Limb (tissue), 2 donors: ENCODE measurements around the gene F7.
"Not testable (repeated sequence)": the region's sequence is repeated elsewhere in the genome, so short reads cannot be mapped to it uniquely, and the experiment has no call there.

Source experiments
- DNase-seq, 2 donors: peaks; one replicate each; pipeline ENCODE4 v3.0.0-alpha.2; 2016; ENCODE audit errors: extremely low spot score in 2 of 2

Gene F7

DNA sequence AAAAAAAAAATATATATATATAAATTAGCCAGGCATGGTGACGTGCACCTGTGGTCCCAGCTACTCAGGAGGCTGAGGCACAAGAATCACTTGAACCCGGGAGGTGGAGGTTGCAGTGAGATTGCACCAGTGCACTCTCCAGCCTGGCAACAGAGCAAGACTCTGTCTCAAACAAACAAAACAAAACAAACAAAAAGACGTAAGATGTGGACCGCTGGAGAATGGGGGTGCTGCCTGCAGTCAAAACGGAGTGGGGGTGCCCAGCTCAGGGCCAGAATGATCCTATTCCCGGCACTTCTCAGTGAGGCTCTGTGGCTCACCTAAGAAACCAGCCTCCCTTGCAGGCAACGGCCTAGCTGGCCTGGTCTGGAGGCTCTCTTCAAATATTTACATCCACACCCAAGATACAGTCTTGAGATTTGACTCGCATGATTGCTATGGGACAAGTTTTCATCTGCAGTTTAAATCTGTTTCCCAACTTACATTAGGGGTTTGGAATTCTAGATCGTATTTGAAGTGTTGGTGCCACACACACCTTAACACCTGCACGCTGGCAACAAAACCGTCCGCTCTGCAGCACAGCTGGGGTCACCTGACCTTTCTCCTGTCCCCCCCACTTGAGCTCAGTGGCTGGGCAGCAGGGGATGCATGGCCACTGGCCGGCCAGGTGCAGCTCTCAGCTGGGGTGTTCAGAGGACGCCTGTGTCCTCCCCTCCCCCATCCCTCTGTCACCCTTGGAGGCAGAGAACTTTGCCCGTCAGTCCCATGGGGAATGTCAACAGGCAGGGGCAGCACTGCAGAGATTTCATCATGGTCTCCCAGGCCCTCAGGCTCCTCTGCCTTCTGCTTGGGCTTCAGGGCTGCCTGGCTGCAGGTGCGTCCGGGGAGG lies at the start of gene F7:
TSS of gene F7 (plus strand) at position 760 of the 889 bp plus-strand sequence. CDS start at position 811, 51 bp downstream.
- DNase-seq, result no peak

DNA sequence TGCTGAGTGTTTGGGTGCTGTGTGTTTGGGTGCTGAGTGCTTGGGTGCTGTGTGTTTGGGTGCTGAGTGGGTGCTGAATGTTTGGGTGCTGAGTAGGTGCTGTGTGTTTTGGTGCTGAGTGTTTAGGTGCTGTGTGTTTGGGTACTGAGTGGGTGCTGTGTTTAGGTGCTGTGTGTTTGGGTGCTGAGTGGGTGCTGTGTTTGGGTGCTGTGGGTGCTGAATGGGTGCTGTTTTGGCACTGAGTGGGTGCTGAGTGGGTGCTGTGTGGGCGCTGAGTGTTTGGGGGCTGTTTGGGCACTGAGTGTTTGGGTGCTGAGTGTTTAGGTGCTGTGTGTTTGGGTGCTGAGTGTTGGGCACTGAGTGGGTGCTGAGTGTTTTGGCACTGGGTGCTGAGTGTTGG lies 48.5 kb upstream of the F7 start:
- DNase-seq, result no peak

DNA sequence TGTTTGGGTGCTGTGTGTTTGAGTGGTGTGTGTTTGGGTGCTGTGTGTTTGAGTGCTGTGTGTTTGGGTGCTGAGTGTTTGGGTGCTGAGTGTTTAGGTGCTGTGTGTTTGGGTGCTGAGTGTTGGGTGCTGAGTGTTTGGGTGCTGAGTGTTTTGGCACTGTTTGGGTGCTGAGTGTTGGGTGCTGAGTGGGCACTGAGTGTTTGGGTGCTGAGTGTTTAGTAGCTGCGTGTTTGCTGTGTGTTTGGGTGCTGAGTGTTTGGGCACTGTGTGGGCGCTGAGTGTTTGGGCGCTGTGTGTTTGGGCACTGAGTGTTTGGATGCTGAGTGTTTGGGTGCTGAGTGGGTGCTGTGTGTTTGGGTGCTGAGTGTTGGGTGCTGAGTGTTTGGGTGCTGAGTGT lies 48.0 kb upstream of the F7 start:
- not testable (repeated sequence) for DNase-seq

DNA sequence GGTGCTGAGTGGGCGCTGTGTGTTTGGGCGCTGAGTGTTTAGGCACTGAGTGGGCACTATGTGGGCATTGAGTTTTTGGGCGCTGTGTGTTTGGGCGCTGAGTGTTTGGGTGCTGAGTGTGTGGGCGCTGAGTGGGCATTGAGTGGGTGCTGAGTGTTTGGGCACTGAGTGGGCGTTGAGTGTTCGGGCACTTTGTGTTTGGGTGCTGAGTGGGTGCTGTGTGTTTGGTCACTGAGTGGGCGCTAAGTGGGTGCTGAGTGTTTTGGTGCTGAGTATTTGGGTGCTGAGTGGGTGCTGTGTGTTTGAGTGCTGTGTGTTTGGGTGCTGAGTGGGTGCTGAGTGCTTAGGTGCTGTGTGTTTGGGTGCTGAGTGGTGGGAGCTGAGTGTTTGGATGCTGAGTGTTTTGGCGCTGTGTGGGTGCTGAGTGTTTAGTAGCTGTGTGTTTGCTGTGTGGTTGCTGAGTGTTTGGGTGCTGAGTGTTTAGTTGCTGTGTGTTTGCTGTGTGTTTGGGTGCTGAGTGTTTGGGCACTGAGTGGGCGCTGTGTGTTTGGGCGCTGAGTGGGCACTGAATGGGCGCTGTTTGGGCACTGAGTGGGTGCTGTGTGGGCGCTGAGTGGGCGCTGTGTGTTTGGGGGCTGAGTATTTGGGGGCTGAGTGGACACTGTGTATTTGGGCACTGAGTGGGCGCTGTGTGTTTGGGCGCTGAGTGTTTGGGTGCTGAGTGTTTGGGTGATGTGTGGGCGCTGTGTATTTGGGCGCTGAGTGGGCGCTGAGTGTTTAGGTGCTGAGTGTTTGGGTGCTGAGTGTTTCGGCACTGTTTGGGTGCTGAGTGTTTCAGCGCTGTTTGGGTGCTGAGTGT lies 47.2 kb upstream of the F7 start:
- DNase-seq, result no peak

DNA sequence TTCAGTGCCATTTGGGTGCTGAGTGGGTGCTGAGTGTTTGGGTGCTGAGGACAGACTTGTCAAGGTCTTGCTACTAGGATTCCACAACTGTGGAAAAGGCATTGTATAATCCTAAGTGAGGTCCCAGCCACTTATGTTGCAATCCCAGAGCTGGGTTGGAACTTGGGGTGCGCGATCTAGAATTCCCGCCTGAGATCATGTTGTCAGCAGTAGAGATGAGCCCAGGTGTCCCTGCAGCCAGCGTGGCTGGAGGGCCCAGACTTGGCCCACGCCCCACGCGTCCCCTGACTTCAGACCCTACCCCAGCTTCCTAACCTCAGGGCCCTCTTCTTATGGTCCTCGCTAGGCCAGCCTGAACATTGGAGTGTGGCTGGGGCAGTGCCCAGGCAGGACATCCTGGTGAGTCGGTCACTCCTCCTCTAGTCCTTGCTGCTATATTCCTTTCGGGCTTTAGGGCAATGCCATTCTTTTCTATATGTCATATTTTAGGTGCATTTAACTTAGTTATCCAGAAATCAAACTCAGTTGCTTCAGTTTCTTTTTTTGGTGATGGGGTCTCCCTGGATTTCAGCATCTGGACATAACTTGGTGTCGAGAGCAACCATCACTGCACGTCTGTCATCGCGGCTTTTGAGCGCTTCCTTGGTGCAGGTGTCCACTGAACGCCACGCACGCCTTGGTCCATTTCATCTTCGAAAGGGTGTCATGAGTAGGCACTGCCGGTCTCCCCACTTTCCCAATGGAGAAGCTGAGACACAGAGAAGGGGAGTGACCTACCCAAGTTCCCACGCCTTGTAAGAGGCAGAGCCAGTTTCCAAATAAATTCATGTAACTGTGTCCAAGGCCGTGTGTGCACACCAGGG lies 46.4 kb upstream of the F7 start:
- no peak for DNase-seq

DNA sequence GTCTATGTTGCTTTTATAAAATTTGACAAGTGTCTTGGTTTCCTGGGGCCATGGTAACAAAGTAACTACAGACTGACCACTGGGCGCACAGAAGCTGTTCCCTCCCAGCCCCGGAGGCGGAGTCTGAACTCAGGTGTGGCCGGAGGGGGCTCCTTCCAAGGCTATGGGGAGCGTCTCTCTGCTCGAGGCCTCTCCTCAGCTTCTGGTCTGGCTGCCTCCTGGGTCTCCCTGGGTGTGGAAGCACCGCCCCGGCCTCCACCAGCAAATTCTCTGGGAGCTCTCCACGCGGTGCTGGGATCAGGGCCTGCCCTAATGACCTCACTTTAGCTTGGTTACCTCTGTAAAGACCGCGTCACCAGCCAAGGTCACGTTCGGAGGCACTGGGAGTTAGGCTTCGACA lies 45.7 kb upstream of the F7 start:
- no peak for DNase-seq

DNA sequence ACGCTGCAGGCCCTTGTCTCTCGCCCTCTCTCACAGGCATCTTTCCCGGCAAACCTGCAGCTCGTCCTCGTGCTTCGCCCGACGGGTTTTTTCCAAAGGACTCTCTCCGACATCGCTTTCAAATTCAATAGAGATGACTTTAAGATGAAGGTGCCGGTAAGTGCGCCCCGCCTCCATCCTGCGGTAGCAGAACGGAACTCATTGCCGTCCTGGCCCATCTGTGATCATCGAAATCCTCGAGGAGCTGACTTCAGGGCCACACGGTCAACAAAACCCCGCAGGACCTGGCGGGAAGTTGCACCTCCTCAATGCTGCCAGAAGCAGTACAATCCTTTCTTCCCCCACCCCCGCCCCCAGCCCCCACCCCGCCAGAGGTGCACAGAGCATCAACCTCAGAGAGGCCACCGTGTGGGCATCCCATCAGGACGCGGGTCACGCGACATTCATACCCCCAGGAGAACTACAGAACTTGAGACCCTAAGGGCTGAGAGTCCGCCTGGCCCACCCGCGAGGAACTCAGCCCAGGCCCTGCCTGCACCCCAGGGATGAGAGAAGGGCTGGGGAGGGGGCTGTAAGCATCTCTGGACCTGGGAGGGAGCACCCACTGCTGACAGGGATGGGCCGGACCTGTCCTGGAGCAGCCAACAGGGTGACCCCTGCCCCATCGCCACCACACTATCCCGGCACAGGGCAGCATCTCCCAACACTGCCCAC lies 44.9 kb upstream of the F7 start:
- DNase-seq, result no peak

DNA sequence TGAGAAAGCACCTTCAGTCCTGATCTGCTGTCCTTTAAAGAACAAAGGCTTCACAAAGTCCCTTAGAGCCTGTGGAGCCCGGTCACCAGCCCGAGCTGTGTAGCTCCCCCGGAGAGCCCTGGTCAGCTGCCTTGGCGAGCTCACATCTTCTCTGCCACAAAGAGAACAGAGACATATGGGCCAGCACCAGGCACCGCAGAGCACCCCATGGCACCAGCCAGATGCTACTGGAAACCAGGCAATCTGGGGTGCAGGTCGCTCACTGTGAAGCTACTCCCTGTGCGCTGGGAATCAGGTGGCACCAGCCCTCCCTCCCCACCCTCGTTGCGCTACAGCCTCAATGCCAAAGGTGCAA lies 44.3 kb upstream of the F7 start:
- DNase-seq, result no peak

DNA sequence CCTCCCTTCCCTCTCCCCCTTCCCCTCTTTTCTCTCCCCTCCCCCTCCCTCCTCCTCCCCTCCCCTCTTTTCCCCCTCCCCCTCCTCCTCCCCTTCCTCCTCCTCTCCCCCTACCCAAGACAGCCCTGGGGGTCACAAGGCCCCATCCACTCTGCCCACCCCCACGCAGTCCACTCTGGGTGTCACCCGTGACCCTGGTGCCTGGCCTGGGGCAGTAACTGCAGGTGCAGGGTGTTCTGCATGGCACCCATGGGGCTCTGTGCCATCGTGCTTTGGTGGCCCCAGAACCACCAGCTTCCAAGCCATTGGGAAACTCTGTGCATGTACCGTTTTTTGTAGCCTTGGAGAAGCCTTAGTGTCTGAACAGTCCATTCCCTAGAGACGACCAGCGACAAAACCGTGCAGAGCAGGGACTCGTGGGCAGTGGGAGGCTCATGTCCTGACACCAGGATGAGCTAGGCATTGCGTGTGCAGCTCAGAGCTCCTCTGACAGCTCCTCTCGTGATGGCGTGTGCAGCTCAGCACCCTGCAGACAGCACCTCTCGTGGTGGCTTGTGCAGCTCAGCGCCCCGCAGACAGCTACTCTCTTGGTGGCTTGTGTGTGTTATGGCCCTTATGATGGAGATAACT lies 43.7 kb upstream of the F7 start:
- no peak for DNase-seq

DNA sequence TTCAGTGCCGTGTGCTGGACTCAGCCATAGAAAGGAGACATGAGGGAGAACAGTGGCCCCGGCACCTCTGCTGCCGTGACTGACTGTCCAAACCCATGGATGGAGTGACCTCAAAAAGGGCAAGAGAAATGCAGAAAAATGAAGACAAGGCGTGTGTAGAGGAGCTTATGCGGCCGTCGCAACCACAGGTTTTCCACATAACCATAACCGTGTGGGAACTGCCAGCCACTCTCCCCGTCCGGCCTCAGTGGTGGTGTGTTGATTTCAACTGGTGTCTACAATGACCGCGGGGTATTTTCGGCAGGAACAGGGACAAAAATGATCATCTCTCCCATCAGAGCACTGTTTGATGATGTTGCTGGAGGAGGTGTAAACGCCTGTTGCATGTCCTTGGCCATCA lies 42.9 kb upstream of the F7 start:
- no peak for DNase-seq

DNA sequence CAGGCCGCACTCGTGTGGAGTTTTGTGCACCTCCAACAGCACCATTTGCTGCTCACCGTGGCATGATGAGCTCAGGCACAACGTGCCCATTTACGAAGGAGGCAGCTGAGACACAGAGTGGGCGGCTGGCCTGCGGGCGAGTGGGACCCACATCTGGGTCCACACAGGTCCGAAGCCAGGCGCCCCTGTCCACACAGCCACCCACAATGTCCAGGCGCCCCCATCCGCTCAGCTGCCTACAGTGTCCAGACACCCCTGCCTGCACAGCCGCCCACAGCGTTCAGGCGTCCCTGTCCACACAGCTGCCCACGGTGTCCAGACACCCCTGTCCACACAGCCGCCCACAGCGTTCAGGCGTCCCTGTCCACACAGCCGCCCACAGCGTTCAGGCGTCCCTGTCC lies 42.5 kb upstream of the F7 start:
- no peak for DNase-seq

DNA sequence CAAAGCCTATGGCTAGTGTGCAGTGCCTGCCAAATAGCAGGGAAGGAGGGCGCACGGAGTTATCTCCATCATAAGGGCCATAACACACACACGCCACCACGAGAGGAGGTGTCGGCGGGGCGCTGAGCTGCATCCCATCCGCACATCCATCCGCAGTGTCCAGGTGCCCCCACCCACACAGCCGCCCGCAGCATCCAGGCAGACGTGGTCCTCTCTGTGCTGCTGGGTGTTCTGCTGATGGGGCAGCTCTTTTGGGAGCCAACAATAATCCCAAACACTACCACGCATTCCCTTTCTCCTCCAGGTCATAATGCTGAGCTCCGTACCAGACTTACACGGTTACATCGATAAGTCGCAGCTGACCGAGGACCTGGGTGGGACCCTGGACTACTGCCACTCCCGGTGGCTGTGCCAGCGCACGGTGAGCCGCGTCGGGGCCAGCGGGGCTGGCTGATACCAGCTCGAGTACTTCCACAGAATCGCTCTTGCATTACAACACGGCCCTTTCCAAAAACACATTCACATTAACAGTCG lies 41.5 kb upstream of the F7 start:
- DNase-seq, result no peak

DNA sequence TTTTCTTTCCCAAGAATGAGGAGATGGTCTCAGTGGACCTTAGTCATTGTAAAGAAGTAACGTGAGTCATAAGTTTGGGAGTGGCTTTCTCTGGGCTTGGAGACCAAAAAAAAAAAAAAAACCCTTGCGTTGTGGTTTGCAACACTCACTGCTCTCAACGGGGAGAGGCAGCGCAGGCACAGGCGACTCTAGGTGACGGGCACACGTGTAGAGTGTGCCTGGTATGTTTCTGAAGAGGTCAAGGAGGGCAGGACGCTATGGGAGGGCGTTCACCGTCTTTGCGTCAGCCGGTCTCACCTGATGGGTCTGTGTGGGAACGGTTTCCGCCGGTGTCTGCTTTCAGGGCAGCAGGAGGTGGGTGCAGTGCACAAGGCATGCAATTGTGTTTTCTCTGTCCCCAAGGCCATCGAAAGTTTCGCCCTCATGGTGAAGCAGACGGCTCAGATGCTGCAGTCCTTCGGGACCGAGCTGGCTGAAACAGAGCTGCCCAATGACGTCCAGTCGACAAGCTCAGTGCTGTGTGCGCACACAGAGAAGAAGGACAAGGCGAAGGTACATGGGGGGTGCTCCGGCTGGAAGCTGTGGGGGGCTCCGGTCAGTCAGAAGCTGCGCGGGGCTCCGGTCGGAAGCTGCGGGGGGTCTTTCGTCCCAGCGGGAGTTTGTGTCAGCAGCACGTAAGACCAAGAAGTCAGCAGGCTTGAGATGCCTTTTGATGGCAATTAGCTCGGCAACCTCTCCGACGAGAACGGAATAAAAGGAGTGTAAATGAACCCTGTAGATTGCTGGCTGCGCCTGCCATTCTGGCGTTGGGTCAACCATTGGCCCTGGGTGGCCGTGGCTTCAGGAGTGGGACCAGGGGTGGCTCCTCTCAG lies 40.8 kb upstream of the F7 start:
- no peak for DNase-seq

DNA sequence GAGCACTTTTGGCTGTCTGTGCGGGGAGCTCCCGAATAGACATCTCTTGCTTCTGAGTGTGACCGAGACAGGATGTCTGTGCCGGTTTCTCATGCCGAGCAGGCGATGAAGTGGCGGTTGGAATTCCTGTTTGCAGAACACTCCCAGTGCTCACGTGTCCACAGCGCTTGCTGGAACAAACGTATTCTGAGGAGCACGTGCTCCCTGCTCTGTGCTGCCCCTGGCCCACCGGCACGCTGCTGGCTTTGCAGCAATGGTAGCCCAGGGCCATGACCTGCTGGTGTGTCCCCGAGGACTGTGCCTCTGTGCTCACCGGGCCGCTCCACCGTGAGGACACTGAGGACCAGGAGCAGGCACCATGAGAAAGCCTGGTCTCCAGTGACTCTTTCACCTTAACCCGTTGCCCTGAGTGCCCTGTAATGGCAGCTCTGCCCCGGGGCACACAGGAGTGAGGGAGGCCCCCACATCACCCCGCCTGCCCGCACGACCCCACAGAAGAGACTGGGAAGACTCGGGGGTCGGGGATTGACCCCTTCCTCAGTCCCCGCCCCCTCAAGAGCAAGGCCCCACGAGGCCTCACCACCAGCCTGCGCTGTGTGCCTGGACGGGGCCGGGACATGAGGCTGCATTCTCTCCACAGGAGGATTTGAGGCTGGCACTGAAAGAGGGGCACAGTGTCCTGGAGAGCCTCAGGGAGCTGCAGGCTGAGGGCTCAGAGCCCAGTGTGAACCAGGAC lies 40.0 kb upstream of the F7 start:
- no peak for DNase-seq

DNA sequence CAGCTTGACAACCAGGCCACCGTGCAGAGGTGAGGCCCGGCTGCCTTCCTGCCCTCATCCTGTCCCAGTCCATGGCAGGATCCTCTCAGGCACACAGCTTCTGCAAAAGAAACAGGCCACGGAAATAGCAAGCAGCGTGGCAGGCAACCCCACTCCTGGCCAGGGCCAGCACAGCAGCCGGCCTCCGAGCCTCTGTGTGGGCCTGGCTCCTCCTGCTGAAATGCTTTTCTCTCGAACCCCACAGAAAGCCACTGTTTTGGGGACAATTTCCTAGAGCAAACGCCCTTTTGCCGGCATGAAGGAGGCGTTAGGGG lies 39.5 kb upstream of the F7 start:
- DNase-seq, result no peak

DNA sequence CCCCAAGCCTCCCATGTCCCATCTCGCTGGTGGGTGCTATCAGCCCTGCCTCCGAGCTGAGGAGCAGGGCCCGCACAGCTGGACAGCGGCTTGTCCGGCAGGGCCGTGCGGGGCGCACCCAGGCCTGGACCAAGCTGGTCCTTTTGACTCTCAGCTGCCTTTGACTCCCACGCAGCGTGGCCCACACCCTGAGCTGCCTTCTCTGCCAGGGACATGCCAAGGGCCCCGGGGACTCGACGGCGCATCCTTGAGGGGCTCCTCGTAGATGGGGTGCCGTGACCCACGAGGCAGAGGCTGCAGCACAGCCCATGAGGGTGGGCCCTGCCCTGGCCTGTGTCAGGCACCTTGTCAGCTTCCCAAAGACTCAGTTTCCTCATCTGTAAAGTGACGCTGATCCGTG lies 38.8 kb upstream of the F7 start:
- DNase-seq, result no peak

DNA sequence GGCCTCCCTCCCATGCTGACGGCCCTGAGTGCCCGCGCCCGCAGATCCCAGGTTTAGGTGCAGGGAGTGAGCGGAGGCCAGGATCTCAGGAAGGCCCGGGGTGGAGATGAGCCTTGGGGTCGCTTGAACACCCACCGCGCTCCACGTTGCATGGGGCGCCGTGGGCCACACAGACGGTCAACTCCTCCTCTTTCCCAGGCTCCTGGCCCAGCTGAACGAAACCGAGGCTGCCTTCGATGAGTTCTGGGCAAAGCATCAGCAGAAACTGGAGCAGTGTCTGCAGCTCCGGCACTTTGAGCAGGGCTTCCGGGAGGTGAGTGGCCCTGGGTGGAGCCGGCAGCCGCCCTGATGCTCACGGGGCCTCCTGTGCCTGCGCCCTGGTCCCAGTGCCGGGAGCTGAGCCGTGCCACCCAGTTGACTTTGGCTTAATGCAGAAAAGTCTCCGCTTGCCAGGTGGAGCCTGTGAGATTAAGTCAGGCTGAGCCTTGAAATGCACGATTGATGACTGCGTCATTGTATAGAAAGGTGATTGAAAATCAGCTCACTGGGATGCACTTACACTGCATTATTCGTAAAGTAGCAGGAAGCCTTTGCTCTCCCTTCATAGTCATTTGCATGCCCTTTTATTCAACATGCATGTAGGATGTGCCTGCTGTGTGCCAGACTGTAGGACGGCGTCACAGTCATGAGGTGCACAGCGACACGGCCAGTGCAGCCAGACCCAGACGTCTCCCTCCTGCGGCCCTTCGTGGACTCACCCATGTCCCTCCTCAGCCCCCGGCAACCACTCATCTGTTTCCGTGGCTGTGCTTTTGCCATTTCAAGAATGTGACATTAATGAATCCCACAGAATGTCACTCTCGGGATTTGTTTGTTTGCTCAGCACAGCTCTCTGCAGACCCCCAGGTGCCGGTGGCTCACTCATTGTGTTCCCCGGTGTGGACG lies 35.5 kb upstream of the F7 start:
- no peak for DNase-seq

DNA sequence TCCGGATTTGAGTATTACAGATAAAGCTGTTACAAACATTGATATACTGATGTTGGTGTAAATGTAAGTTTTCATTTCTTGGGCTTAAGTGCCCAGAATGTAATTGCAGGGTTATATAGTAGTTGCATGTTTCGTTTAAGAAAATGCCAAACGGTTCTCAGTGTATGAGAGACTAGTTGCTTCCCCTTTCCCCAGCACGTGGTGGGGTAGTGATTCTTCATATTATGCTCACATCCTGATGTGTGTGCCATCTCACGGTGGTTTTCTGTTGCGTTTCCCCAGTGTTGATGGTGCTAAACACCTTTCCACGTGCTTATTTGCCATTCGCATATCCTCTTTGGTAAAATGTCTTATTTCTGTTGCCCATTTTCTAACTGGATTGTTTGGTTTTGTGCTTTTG lies 34.7 kb upstream of the F7 start:
- no peak for DNase-seq
